Head of caudate nucleus (tissue), 42 donors: ENCODE measurements around the gene SLC45A3.
A peak's percentile ranks its signal among the peaks of the same experiment; 100 is the strongest.
"Not testable (repeated sequence)": the region's sequence is repeated elsewhere in the genome, so short reads cannot be mapped to it uniquely, and the experiment has no call there.

Experiments
- DNase-seq, 42 donors: peaks; one replicate each; pipeline versions ENCODE4 v3.0.0 to v3.0.0-alpha.2; 2020 to 2021; ENCODE audit warnings: mixed read lengths in 7 of 42
- intact Hi-C: fragments of 100-400 bp; cut with DNase I; formaldehyde crosslinking; loops from one replicate; pipeline ENCODE4 v1.15.0; 2022

SLC45A3 gene

GRCh38 chr1:205656236-205656635 lies 24.1 kb downstream of the SLC45A3 start:
- peak in 1 of 42 donors; percentile 11 for DNase-seq
- intact Hi-C loops = loop anchor here (1.0 to 5.0 kb wide), 2 partner anchors 65 to 129 kb away; no protein-coding TSS in a partner anchor

- DNase-seq = no peak
- intact Hi-C loops = no loop called here
Measured at GRCh38 chr1:205652984-205653383, 27.3 kb downstream of the SLC45A3 start.

- intact Hi-C loops = no loop called here
- DNase-seq = no peak
Measured at GRCh38 chr1:205650241-205650640, 30.1 kb downstream of the SLC45A3 start.

- intact Hi-C loops = no loop called here
- no peak for DNase-seq
Measured at GRCh38 chr1:205645519-205645918, 34.8 kb downstream of the SLC45A3 start.

GRCh38 chr1:205642679-205643307 lies 37.5 kb downstream of the SLC45A3 start:
- intact Hi-C loops = no loop called here
- no peak for DNase-seq

- intact Hi-C loops = no loop called here
Measured at GRCh38 chr1:205639567-205639966, 40.7 kb downstream of the SLC45A3 start.

GRCh38 chr1:205637854-205638468 lies 42.3 kb downstream of the SLC45A3 start:
- intact Hi-C loops = no loop called here

More at GRCh38 chr1:205639567-205639966, 40.7 kb downstream of the SLC45A3 start:
- DNase-seq = no peak

GRCh38 chr1:205636732-205637131 lies 43.6 kb downstream of the SLC45A3 start:
- intact Hi-C loops = no loop called here
- no peak for DNase-seq

More at GRCh38 chr1:205637854-205638468, 42.3 kb downstream of the SLC45A3 start:
- DNase-seq = no peak

- intact Hi-C loops, DNase-seq: not testable (repeated sequence)
Measured at GRCh38 chr1:205636138-205636530, 44.2 kb downstream of the SLC45A3 start.

- DNase-seq = no peak
- intact Hi-C loops = loop anchor here (2.0 kb wide), 1 partner anchor 105 kb away; no protein-coding TSS in a partner anchor
Measured at GRCh38 chr1:205633421-205633976, 46.8 kb downstream of the SLC45A3 start.

GRCh38 chr1:205632669-205633169 lies 47.6 kb downstream of the SLC45A3 start:
- intact Hi-C loops = loop anchor here (2.0 kb wide), 1 partner anchor 104 kb away; no protein-coding TSS in a partner anchor
- no peak for DNase-seq

- peak; percentile 94 to 100 (median 99) for DNase-seq
- intact Hi-C loops = loop anchor here (2.0 kb wide), 2 partner anchors 43 to 103 kb away; no protein-coding TSS in a partner anchor
Measured at GRCh38 chr1:205631768-205632668, 48.3 kb downstream of the SLC45A3 start, which contains the start of gene ELK4. TSS of gene ELK4 (minus strand) at chr1:205632011. CDS start at chr1:205623882, 8,129 bp downstream.

GRCh38 chr1:205631010-205631767 lies 49.1 kb downstream of the SLC45A3 start:
- intact Hi-C loops = loop anchor here (2.0 kb wide), 1 partner anchor 42 kb away; no protein-coding TSS in a partner anchor
- peak in 41 of 42 donors; percentile 8 to 81 (median 46) for DNase-seq

- intact Hi-C loops = loop anchor here (2.0 kb wide), 1 partner anchor 42 kb away; no protein-coding TSS in a partner anchor
- no peak for DNase-seq
Measured at GRCh38 chr1:205630651-205631009, 49.7 kb downstream of the SLC45A3 start.

- intact Hi-C loops = loop anchor here (2.0 kb wide), 1 partner anchor 41 kb away; no protein-coding TSS in a partner anchor
- DNase-seq = no peak
Measured at GRCh38 chr1:205630241-205630640, 50.1 kb downstream of the SLC45A3 start.

GRCh38 chr1:205629751-205630150 lies 50.6 kb downstream of the SLC45A3 start:
- intact Hi-C loops = loop anchor here (2.0 kb wide), 1 partner anchor 41 kb away; no protein-coding TSS in a partner anchor
- DNase-seq = no peak

- intact Hi-C loops = no loop called here
- no peak for DNase-seq
Measured at GRCh38 chr1:205627956-205628355, 52.4 kb downstream of the SLC45A3 start.

GRCh38 chr1:205626216-205626615 lies 54.1 kb downstream of the SLC45A3 start:
- intact Hi-C loops = no loop called here
- no peak for DNase-seq
